Gastrocnemius medialis (tissue), 4 donors: ENCODE data around the gene NFAT5.
"Not testable (repeated sequence)": the region's sequence is repeated elsewhere in the genome, so short reads cannot be mapped to it uniquely, and the experiment has no call there.

Source experiments
- CTCF ChIP-seq, 5 experiments: fragments of 450-650 bp in 3 of 5; fragments of 200-600 bp in 2 of 5; sonication (generic) in 2 of 5; IDR thresholded peaks in 4 of 5; conservative IDR thresholded peaks in 1 of 5; 1 replicate in 4 of 5; 2 replicates in 1 of 5; pipeline ENCODE4 v1.5.1; 2016 to 2019; ENCODE audit warnings: antibody characterized with exemption in 5 of 5, mild to moderate bottlenecking in 3 of 5, moderate library complexity in 3 of 5
- POLR2A ChIP-seq, 2 donors: fragments of 450-650 bp; IDR thresholded peaks; one replicate each; pipeline ENCODE4 v1.6.1; 2017; ENCODE audit warnings: antibody characterized with exemption in 2 of 2, mild to moderate bottlenecking in 2 of 2, moderate library complexity in 2 of 2

- TF ChIP-seq CTCF (IDR thresholded peaks at IDR 0.05 in 4 of 5, conservative IDR thresholded peaks at IDR 0.05 in 1 of 5); POLR2A (IDR thresholded peaks at IDR 0.05): not testable (repeated sequence)
These were observed 4.4 kb upstream of the NFAT5 start for GRCh38 chr16:69561367-69561766.
